ENCODE measurements around the gene MDH2. TPM values are rescaled to one million over a fixed set of nuclear protein-coding genes. Genes with fewer than 3 reads are reported as not detected.
"Not testable (repeated sequence)": the region's sequence is repeated elsewhere in the genome, so short reads cannot be mapped to it uniquely, and the experiment has no call there.

MDH2 gene
- total RNA-seq = 10 to 100 TPM; 48.2 to 58.6 TPM

DNA sequence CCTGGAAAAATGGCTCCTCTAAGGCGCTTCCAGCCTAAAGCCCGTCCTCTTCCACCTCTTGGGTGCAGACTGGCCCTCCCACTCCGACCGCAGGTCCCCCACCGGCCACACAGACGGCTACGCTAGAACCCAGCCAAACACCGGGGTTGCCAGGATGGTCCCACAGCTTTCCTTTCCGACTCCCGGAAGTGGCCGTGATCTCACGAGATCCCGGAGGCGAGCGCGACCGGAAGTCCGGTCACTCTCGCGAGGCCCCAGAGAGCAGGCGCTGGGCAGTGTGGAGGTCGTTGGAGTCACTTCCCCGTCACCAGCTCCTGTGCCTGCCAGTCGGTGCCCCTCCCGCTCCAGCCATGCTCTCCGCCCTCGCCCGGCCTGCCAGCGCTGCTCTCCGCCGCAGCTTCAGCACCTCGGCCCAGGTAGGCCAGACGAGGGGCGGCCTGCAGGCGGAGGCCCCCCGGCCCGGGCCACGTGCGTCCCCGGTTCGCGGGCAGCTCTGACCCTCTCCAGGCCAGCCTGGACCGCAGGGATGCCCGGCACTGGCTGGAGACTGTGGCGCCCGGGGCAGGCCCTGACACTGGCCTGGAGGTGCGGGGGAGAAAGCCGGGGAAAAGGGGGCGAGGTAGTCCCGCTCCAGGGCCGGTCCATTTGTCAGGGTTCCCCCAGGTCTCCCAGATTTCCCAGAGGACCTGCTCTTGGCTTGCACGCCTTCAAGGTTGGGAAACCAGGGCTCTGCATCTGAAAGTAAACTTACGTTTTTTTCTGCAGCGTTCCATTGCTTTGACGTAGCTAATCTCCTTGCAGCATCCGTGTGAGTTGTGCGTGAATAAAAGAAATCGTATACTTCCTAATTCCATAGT is at the start of gene MDH2, which contains the start of gene STYXL1:
MDH2 (plus strand) TSS at position 296 of the 857 bp plus-strand sequence; CDS start at position 351, 55 bp downstream.
STYXL1 (minus strand) TSS at position 190 of the 857 bp plus-strand sequence. CDS start 17,477 bp downstream, outside the sequence.
- H3K27me3 ChIP-seq (replicated peaks; ENCODE audit: insufficient read depth) = no peaks in the 10 kb centered on the region
- H3K4me1 ChIP-seq (ENCODE audit: control insufficient read depth in 1 of 2, low read depth in 2 of 2) = peaks cover 16 to 22% of the 10 kb centered on the region in 2 donors
- H3K27ac ChIP-seq = peak within 1 kb of the TSS; percentile 92 to 93
- H3K4me3 ChIP-seq = peak within 1 kb of the TSS; percentile 84
- H3K9me3 ChIP-seq = no peaks in the 10 kb centered on the region
- H3K36me3 ChIP-seq = no peaks in the 10 kb centered on the region
- ATAC-seq (ENCODE audit: insufficient number of reproducible peaks, low FRiP score, low read depth) = peak; percentile 96
- TF ChIP-seq, protein P1, sequence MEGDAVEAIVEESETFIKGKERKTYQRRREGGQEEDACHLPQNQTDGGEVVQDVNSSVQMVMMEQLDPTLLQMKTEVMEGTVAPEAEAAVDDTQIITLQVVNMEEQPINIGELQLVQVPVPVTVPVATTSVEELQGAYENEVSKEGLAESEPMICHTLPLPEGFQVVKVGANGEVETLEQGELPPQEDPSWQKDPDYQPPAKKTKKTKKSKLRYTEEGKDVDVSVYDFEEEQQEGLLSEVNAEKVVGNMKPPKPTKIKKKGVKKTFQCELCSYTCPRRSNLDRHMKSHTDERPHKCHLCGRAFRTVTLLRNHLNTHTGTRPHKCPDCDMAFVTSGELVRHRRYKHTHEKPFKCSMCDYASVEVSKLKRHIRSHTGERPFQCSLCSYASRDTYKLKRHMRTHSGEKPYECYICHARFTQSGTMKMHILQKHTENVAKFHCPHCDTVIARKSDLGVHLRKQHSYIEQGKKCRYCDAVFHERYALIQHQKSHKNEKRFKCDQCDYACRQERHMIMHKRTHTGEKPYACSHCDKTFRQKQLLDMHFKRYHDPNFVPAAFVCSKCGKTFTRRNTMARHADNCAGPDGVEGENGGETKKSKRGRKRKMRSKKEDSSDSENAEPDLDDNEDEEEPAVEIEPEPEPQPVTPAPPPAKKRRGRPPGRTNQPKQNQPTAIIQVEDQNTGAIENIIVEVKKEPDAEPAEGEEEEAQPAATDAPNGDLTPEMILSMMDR (IDR thresholded peaks at IDR 0.05) = no peak
- DNase-seq (ENCODE audit: low spot score) = peak; percentile 86

DNA sequence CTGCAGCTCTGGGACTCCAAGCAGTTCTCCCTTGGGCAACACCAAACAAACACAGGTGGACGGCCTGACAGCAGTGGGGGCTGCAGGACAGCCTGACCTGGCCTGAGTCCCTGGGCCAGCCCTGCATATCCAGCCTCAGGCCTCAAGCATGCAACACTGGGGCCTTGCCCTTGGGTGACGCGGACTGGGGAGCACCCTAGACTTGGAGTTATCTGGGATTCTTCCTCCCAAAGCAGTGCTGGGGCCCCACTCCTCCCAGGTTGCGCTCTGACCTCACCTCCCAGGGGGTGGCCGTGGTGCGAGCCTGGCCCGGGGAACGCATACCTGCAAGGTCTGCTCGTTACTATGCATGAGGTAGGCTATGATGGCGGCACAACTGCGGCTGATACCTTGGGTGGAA is 47.3 kb upstream of the MDH2 start:
- no peak overlapping the region for H3K4me3 ChIP-seq
- H3K36me3 ChIP-seq = peaks cover 11% of the 10 kb centered on the region
- DNase-seq (ENCODE audit: low spot score) = no peak
- no peaks in the 10 kb centered on the region for H3K9me3 ChIP-seq
- ATAC-seq (ENCODE audit: insufficient number of reproducible peaks, low FRiP score, low read depth) = no peak
- H3K4me1 ChIP-seq (ENCODE audit: control insufficient read depth in 1 of 2, low read depth in 2 of 2) = peaks cover 0 to under 1% of the 10 kb centered on the region in 2 donors
- TF ChIP-seq, protein P1 (IDR thresholded peaks at IDR 0.05) = no peak
- H3K27ac ChIP-seq = no peak overlapping the region
- no peaks in the 10 kb centered on the region for H3K27me3 ChIP-seq (replicated peaks; ENCODE audit: insufficient read depth)

DNA sequence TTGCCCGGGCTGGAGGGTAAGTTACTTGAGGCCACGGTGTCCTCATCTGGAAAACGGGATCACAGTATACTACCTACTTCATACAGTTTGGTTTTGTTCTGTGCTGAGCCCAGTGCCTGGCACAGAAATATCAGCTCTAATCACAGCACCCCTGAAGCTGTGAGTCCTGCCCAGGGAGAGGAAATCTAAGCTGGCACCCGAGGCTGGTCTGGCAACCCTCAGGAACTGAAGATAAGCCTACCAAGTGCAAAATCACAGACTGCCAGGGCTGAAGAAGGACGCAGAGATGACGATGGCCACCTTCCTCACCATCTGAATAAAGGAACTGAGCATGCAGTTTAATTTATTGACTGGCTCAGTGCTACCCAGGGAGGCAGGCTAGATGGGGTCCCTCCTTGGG is 45.8 kb upstream of the MDH2 start:
- Histone ChIP-seq H3K36me3 (peaks cover 11% of the 10 kb centered on the region), H3K27me3 (replicated peaks; ENCODE audit: insufficient read depth) (no peaks in the 10 kb centered on the region), H3K4me1 (ENCODE audit: control insufficient read depth in 1 of 2, low read depth in 2 of 2) (no peaks in the 10 kb centered on the region), H3K4me3 (no peak overlapping the region), H3K27ac (no peak overlapping the region), H3K9me3 (no peaks in the 10 kb centered on the region)
- DNase-seq (ENCODE audit: low spot score) = no peak
- no peak for ATAC-seq (ENCODE audit: insufficient number of reproducible peaks, low FRiP score, low read depth)
- TF ChIP-seq, protein P1 (IDR thresholded peaks at IDR 0.05) = no peak

DNA sequence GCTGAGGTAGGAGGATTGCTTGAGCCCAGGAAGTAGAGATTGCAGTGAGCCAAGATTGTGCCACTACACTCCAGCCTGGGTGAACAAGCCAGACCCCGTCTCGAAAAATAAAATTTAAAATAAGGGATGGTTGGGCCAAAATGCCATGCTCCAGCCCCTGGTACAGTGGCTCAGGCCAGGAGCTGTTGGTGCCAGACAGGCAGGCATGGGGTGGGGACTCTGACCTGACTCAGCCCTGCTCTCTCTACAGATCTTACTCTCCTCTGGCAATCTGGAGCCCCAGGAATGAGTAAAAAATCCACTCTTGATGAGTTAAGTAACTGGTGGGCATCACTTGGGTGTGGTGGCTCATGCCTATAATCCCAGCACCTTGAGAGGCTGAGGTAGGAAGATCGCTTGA is 45.1 kb upstream of the MDH2 start:
- no peaks in the 10 kb centered on the region for H3K27me3 ChIP-seq (replicated peaks; ENCODE audit: insufficient read depth)
- H3K4me3 ChIP-seq = no peak overlapping the region
- H3K36me3 ChIP-seq = peaks cover 11% of the 10 kb centered on the region
- no peak for DNase-seq (ENCODE audit: low spot score)
- no peaks in the 10 kb centered on the region for H3K4me1 ChIP-seq (ENCODE audit: control insufficient read depth in 1 of 2, low read depth in 2 of 2)
- TF ChIP-seq, protein P1 (IDR thresholded peaks at IDR 0.05) = no peak
- ATAC-seq (ENCODE audit: insufficient number of reproducible peaks, low FRiP score, low read depth) = no peak
- no peaks in the 10 kb centered on the region for H3K9me3 ChIP-seq
- no peak overlapping the region for H3K27ac ChIP-seq

- Histone ChIP-seq H3K36me3 (peaks cover 11% of the 10 kb centered on the region), H3K4me1 (ENCODE audit: control insufficient read depth in 1 of 2, low read depth in 2 of 2) (no peaks in the 10 kb centered on the region), H3K9me3 (no peaks in the 10 kb centered on the region), H3K27me3 (replicated peaks; ENCODE audit: insufficient read depth) (no peaks in the 10 kb centered on the region), H3K27ac (no peak overlapping the region), H3K4me3 (no peak overlapping the region)
- ATAC-seq (ENCODE audit: insufficient number of reproducible peaks, low FRiP score, low read depth) (no peak), DNase-seq (ENCODE audit: low spot score) (no peak)
- TF ChIP-seq, protein P1 (IDR thresholded peaks at IDR 0.05) = no peak
These were observed 44.6 kb upstream of the MDH2 start for GRCh38 chr7:76003351-76003750.

GRCh38 chr7:76005004-76005403 is 42.9 kb upstream of the MDH2 start:
- not testable (repeated sequence) for H3K9me3 ChIP-seq; H3K4me3 ChIP-seq; H3K27me3 ChIP-seq (replicated peaks; ENCODE audit: insufficient read depth); ATAC-seq (ENCODE audit: insufficient number of reproducible peaks, low FRiP score, low read depth); DNase-seq (ENCODE audit: low spot score); H3K27ac ChIP-seq
- Histone ChIP-seq H3K36me3 (peaks cover 11% of the 10 kb centered on the region), H3K4me1 (ENCODE audit: control insufficient read depth in 1 of 2, low read depth in 2 of 2) (peaks cover 8 to 10% of the 10 kb centered on the region in 2 donors)
